ENCODE results near the gene ATOX1. TPM values are rescaled to one million over a fixed set of nuclear protein-coding genes. Genes with fewer than 3 reads are reported as not detected.

ATOX1 gene
- total RNA-seq, 4 donors from 2014 or later: 61.6 to 145 (median 74.6) TPM

DNA sequence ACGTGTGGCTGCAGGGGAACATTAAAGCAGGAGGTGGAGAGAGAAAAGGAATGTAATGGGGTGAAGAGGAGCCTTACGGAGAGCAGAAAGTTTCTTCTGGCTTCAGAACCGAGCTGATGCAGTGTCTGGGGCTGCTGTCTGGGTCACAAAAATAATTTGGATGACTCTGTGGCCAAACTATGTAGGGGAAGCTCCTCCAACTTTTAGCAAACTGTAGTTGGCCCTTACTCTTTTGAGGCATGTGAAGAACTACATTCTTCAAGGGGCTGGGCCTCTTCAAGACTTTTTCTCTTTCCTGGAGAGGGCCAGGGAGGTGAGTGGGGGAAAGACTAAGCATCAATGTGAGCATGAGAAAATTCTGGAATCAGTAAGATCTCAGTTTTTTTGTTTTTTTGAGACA, 39.8 kb downstream of the ATOX1 start:
- peaks cover 0 to 28% (median 11%) of the 10 kb centered on the region in 3 donors for H3K4me1 ChIP-seq
- TF ChIP-seq EP300 (IDR thresholded peaks at IDR 0.05) (no peak), POLR2AphosphoS5 (IDR thresholded peaks at IDR 0.05) (no peak), POLR2A (IDR thresholded peaks at IDR 0.05) (no peak)
- TF ChIP-seq, protein P1, sequence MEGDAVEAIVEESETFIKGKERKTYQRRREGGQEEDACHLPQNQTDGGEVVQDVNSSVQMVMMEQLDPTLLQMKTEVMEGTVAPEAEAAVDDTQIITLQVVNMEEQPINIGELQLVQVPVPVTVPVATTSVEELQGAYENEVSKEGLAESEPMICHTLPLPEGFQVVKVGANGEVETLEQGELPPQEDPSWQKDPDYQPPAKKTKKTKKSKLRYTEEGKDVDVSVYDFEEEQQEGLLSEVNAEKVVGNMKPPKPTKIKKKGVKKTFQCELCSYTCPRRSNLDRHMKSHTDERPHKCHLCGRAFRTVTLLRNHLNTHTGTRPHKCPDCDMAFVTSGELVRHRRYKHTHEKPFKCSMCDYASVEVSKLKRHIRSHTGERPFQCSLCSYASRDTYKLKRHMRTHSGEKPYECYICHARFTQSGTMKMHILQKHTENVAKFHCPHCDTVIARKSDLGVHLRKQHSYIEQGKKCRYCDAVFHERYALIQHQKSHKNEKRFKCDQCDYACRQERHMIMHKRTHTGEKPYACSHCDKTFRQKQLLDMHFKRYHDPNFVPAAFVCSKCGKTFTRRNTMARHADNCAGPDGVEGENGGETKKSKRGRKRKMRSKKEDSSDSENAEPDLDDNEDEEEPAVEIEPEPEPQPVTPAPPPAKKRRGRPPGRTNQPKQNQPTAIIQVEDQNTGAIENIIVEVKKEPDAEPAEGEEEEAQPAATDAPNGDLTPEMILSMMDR (IDR thresholded peaks at IDR 0.05): no peak
- peak overlapping the region in 2 of 4 donors; percentile 46 to 56 for H3K27ac ChIP-seq
- no peaks in the 10 kb centered on the region for H3K9me3 ChIP-seq
- ATAC-seq: peak; percentile 74
- WGBS, 2 donors (ENCODE audit: low coverage in 1 of 2): 21 to 24% methylated on average over 2 to 3 of the region's 3 CpGs
- no peaks in the 10 kb centered on the region for H3K27me3 ChIP-seq
- H3K4me3 ChIP-seq: no peak overlapping the region
- H3K36me3 ChIP-seq: no peaks in the 10 kb centered on the region

DNA sequence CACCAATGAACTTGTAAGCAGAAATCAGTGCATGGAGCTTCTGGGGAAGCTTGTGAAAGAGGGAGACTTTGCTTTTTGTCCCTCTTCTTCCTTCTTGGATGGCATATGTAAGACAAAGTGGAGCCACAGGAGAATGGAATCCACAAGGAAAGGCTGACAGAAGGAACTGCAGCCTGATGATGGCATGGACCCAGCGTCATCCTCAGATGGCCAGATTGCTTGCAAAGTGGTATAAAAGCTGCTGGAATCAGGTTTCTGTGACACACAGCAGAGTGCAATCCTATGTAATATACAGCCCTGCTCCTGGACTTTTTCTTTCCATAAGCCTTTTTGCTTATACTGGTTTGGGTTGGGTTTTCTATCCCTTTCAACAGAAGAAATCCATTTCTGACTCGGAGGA, 40.3 kb downstream of the ATOX1 start:
- ATAC-seq: no peak
- peaks cover 0 to 28% (median 11%) of the 10 kb centered on the region in 3 donors for H3K4me1 ChIP-seq
- TF ChIP-seq POLR2AphosphoS5 (IDR thresholded peaks at IDR 0.05) (no peak), EP300 (IDR thresholded peaks at IDR 0.05) (no peak), POLR2A (IDR thresholded peaks at IDR 0.05) (no peak)
- TF ChIP-seq, protein P1 (IDR thresholded peaks at IDR 0.05): no peak
- H3K36me3 ChIP-seq: no peaks in the 10 kb centered on the region
- 40 to 60% methylated on average over 1 of the region's 2 CpGs for WGBS, 2 donors (ENCODE audit: low coverage in 1 of 2)
- no peaks in the 10 kb centered on the region for H3K9me3 ChIP-seq
- no peaks in the 10 kb centered on the region for H3K27me3 ChIP-seq
- peak overlapping the region in 2 of 4 donors; percentile 46 to 56 for H3K27ac ChIP-seq
- no peak overlapping the region for H3K4me3 ChIP-seq

DNA sequence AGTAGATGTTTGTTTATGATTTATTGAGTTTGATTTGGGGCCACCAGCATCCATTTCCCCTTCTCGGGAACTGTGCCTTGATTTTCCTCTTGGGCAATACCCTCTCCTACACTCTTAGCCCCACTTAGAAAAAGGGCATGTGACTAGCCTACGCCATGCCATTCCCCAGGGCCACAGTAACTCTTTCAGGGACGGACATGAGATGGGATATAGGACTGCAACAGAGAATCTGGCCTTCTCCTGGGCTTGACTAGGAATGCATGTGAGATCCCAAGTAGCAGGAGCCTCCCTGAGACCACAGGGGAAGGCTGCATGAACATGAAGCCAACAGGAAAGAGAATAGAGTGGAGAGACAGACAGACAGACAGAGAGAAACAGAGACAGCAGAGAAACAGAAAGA, 41.0 kb downstream of the ATOX1 start:
- peaks cover 0 to 28% (median 11%) of the 10 kb centered on the region in 3 donors for H3K4me1 ChIP-seq
- H3K27ac ChIP-seq: no peak overlapping the region
- H3K27me3 ChIP-seq: no peaks in the 10 kb centered on the region
- no peaks in the 10 kb centered on the region for H3K9me3 ChIP-seq
- H3K36me3 ChIP-seq: no peaks in the 10 kb centered on the region
- H3K4me3 ChIP-seq: no peak overlapping the region
- ATAC-seq: no peak
- WGBS, 2 donors (ENCODE audit: low coverage in 1 of 2): 56 to 71% methylated on average over 1 to 2 of the region's 3 CpGs
- TF ChIP-seq POLR2A (IDR thresholded peaks at IDR 0.05) (no peak), POLR2AphosphoS5 (IDR thresholded peaks at IDR 0.05) (no peak), EP300 (IDR thresholded peaks at IDR 0.05) (no peak)
- TF ChIP-seq, protein P1 (IDR thresholded peaks at IDR 0.05): no peak

DNA sequence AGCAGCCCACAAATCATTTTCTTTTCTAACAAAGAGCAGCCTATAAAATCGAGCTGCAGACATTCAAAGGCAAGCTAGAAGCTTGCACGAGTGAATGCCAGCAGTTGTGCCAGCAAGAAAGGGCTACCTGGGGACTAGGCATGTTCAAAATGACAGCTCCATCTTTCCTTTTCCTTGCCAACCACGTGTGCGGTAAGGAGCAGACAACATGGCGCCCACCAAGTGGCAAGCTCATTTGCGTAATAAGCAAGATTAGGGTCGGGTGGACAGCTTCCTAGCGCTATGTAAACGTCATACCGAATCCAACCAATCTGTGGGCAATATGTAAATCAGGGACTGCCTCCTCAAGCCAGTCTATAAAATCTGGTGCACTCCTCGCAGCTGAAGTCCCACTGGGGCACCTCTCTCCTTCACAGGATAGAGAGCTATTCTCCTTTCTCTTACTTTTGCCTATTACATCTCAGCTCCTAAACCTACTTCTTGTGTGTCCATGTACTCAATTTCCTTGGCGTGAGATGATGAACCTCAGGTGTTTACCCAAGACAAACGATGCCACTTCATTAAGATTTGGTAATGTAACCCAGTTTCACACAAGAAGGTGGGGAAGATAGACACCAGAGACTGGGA, 49.2 kb downstream of the ATOX1 start:
- no peak for TF ChIP-seq POLR2AphosphoS5 (IDR thresholded peaks at IDR 0.05)
- TF ChIP-seq, protein P1 (IDR thresholded peaks at IDR 0.05): no peak
- TF ChIP-seq POLR2A (IDR thresholded peaks at IDR 0.05): no peak
- Histone ChIP-seq H3K36me3 (no peaks in the 10 kb centered on the region), H3K9me3 (no peaks in the 10 kb centered on the region), H3K4me3 (no peak overlapping the region), H3K4me1 (no peaks in the 10 kb centered on the region), H3K27ac (no peak overlapping the region), H3K27me3 (no peaks in the 10 kb centered on the region)
- ATAC-seq: no peak
- 72 to 88% methylated on average over 6 to 13 of the region's 13 CpGs for WGBS, 2 donors (ENCODE audit: low coverage in 1 of 2)

DNA sequence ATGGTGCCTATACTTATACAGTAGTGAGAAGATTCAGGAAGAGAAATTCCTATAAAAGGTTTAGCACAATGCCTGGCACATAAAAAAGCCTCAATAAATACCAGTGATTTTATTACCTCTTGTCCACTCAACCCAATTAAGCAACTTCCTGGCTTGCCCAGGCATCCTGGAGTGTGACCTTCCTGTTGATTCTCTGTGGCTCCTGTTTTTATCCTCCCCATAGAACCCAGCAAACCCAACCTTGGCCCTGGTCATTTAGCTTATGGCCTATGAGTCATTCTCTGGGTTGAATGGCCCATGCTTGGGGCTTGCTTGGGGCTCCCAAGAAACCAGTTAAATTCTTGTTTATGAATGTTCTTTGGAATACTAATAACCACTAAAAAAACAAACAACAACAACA, 50.3 kb downstream of the ATOX1 start:
- no peak for ATAC-seq
- H3K27ac ChIP-seq: no peak overlapping the region
- no peaks in the 10 kb centered on the region for H3K36me3 ChIP-seq
- H3K4me3 ChIP-seq: no peak overlapping the region
- no peaks in the 10 kb centered on the region for H3K9me3 ChIP-seq
- H3K4me1 ChIP-seq: no peaks in the 10 kb centered on the region
- TF ChIP-seq POLR2AphosphoS5 (IDR thresholded peaks at IDR 0.05) (no peak), EP300 (IDR thresholded peaks at IDR 0.05) (no peak), POLR2A (IDR thresholded peaks at IDR 0.05) (no peak)
- TF ChIP-seq, protein P1 (IDR thresholded peaks at IDR 0.05): no peak
- H3K27me3 ChIP-seq: no peaks in the 10 kb centered on the region
